LoVo (cell line): ENCODE data around the gene HLA-A.
"Not testable (repeated sequence)": the region's sequence is repeated elsewhere in the genome, so short reads cannot be mapped to it uniquely, and the experiment has no call there.

Experiments used
- DNase-seq: peaks from one replicate; pipeline ENCODE4 v3.0.0-alpha.2; 2016; ENCODE audit warnings: low spot score

Gene HLA-A

GRCh38 chr6:29942275-29943052 lies at the start of gene HLA-A:
HLA-A (plus strand) TSS chr6:29942532; CDS start chr6:29942554, 22 bp downstream.
- DNase-seq, result peak; percentile 91

- DNase-seq, result no peak
These were observed 49.6 kb upstream of the HLA-A start for GRCh38 chr6:29892696-29893095.

GRCh38 chr6:29899281-29899680 lies 43.1 kb upstream of the HLA-A start:
- DNase-seq, result no peak

GRCh38 chr6:29905286-29905685 lies 37.0 kb upstream of the HLA-A start:
- DNase-seq, result no peak

- DNase-seq, result no peak
These were observed 34.5 kb upstream of the HLA-A start for GRCh38 chr6:29907637-29908340.

- DNase-seq, result no peak
These were observed 34.0 kb upstream of the HLA-A start for GRCh38 chr6:29908341-29908662.

- DNase-seq, result no peak
These were observed 33.6 kb upstream of the HLA-A start for GRCh38 chr6:29908710-29909109.

GRCh38 chr6:29909985-29910384 lies 32.3 kb upstream of the HLA-A start:
- no peak for DNase-seq

- no peak for DNase-seq
These were observed 29.5 kb upstream of the HLA-A start for GRCh38 chr6:29912840-29913239.

- no peak for DNase-seq
These were observed 25.6 kb upstream of the HLA-A start for GRCh38 chr6:29916741-29917140.

GRCh38 chr6:29917857-29918256 lies 24.5 kb upstream of the HLA-A start:
- no peak for DNase-seq

- no peak for DNase-seq
These were observed 22.6 kb upstream of the HLA-A start for GRCh38 chr6:29919506-29920445.

- DNase-seq, result peak; percentile 19
These were observed 18.0 kb upstream of the HLA-A start for GRCh38 chr6:29924287-29924686.

- DNase-seq, result peak; percentile 40
These were observed 17.6 kb upstream of the HLA-A start for GRCh38 chr6:29924731-29925130.

- no peak for DNase-seq
These were observed 17.0 kb upstream of the HLA-A start for GRCh38 chr6:29925321-29925720.

GRCh38 chr6:29925727-29926412 lies 16.5 kb upstream of the HLA-A start:
- no peak for DNase-seq

GRCh38 chr6:29926413-29927274 lies 15.7 kb upstream of the HLA-A start:
- DNase-seq, result peak; percentile 68

- DNase-seq, result no peak
These were observed 15.1 kb upstream of the HLA-A start for GRCh38 chr6:29927275-29927569.

- no peak for DNase-seq
These were observed 14.4 kb upstream of the HLA-A start for GRCh38 chr6:29927841-29928388.

- not testable (repeated sequence) for DNase-seq
These were observed 12.3 kb upstream of the HLA-A start for GRCh38 chr6:29930047-29930446.

GRCh38 chr6:29933955-29934354 lies 8.4 kb upstream of the HLA-A start:
- DNase-seq, result no peak
